Spinal cord (tissue), 4 donors: ENCODE measurements around the gene TBC1D10B. TPM values are rescaled to one million over a fixed set of nuclear protein-coding genes. Genes with fewer than 3 reads are reported as not detected.

ENCODE experiments used
- polyA plus RNA-seq, 2 donors: library from polyadenylated mRNA; unstranded; fragments of 120-200 nt; gene quantifications; one replicate each; pipeline ENCODE4 v1.2.1, GENCODE V29; 2013; ENCODE audit not compliant: insufficient read length in 2 of 2
- small RNA-seq: library from RNA; depleted of rRNA; stranded (forward); fragments of <200 nt; gene quantifications from one replicate; pipeline ENCODE3, GENCODE V24; 2014; ENCODE audit warnings: low replicate concordance
- total RNA-seq, 2 donors: library from RNA; depleted of rRNA in 1 of 2; stranded (reverse); fragments of 120-200 nt in 1 of 2; fragments of >200 nt in 1 of 2; gene quantifications; one replicate each; pipeline versions ENCODE4 v1.2.3 to v1.2.4, GENCODE V29; 2013 to 2014

TBC1D10B gene
- total and polyA plus RNA-seq, 4 donors: 26.0 to 74.1 (median 48.7) TPM

Small RNA genes within 50 kb of the gene (small RNA-seq; reads per million reads assigned to genes)
- 0.18 reads per million for gene RF00406

Other genes starting within 250 kb of the TBC1D10B start
- gene MAPK3, start 247.3 kb downstream of the TBC1D10B start, total RNA-seq: 10 to 100 TPM; 25.0 to 42.2 TPM
- gene MAPK3, start 247.3 kb downstream of the TBC1D10B start, polyA plus RNA-seq: 100 to 1,000 TPM; 136 to 144 TPM
- gene CORO1A, start 186.9 kb downstream of the TBC1D10B start, total RNA-seq: 10 to 100 TPM; 13.8 to 25.8 TPM
- gene CORO1A, start 186.9 kb downstream of the TBC1D10B start, polyA plus RNA-seq: 10 to 100 TPM; 44.8 to 50.6 TPM
- 100 to 1,000 TPM in 1 of 2 donors, 10 to 100 TPM in 1; 10.1 to 102 TPM for gene BOLA2B, start 176.8 kb downstream of the TBC1D10B start, total RNA-seq
- gene BOLA2B, start 176.8 kb downstream of the TBC1D10B start, polyA plus RNA-seq: 10 to 100 TPM; 37.8 to 45.9 TPM
- gene SLX1A, start 176.6 kb downstream of the TBC1D10B start, total RNA-seq: 10 to 100 TPM in 1 of 2 donors, 1 to 10 TPM in 1; 4.5 to 24.0 TPM
- gene SLX1A, start 176.6 kb downstream of the TBC1D10B start, polyA plus RNA-seq: 10 to 100 TPM; 32.5 to 47.2 TPM
- 10 to 100 TPM in 1 of 2 donors, 1 to 10 TPM in 1; 1.5 to 17.4 TPM for gene SULT1A3, start 171.2 kb downstream of the TBC1D10B start, total RNA-seq
- 10 to 100 TPM; 16.9 to 21.3 TPM for gene SULT1A3, start 171.2 kb downstream of the TBC1D10B start, polyA plus RNA-seq
- gene NPIPB13, start 122.0 kb downstream of the TBC1D10B start, total RNA-seq: 1 to 10 TPM; 3.0 to 4.3 TPM
- gene NPIPB13, start 122.0 kb downstream of the TBC1D10B start, polyA plus RNA-seq: 10 to 100 TPM in 1 of 2 donors, 1 to 10 TPM in 1; 5.6 to 32.5 TPM
- gene CD2BP2, start 15.2 kb downstream of the TBC1D10B start, total RNA-seq: 10 to 100 TPM; 26.7 to 49.9 TPM
- gene CD2BP2, start 15.2 kb downstream of the TBC1D10B start, polyA plus RNA-seq: 10 to 100 TPM; 60.6 to 63.9 TPM
- 1 to 10 TPM; 3.0 to 3.4 TPM for gene MYL11, start 4.3 kb upstream of the TBC1D10B start, total RNA-seq
- 10 to 100 TPM in 1 of 2 donors, 1 to 10 TPM in 1; 1.4 to 11.4 TPM for gene MYL11, start 4.3 kb upstream of the TBC1D10B start, polyA plus RNA-seq
- under 1 TPM; 0.10 to 0.44 TPM for gene SEPTIN1, start 12.1 kb upstream of the TBC1D10B start, total RNA-seq
- gene SEPTIN1, start 12.1 kb upstream of the TBC1D10B start, polyA plus RNA-seq: 1 to 10 TPM; 5.0 to 5.9 TPM
- 10 to 100 TPM in 1 of 2 donors, 1 to 10 TPM in 1; 9.5 to 12.1 TPM for gene ZNF48, start 24.9 kb upstream of the TBC1D10B start, total RNA-seq
- gene ZNF48, start 24.9 kb upstream of the TBC1D10B start, polyA plus RNA-seq: 10 to 100 TPM; 18.6 to 19.2 TPM
- 10 to 100 TPM in 1 of 2 donors, 1 to 10 TPM in 1; 8.1 to 13.5 TPM for gene ZNF771, start 37.1 kb upstream of the TBC1D10B start, total RNA-seq
- 10 to 100 TPM; 19.3 to 20.5 TPM for gene ZNF771, start 37.1 kb upstream of the TBC1D10B start, polyA plus RNA-seq
- gene DCTPP1, start 59.5 kb upstream of the TBC1D10B start, total RNA-seq: 10 to 100 TPM; 18.1 to 23.0 TPM
- gene DCTPP1, start 59.5 kb upstream of the TBC1D10B start, polyA plus RNA-seq: 10 to 100 TPM; 47.6 to 49.5 TPM
- gene SEPHS2, start 75.4 kb upstream of the TBC1D10B start, total RNA-seq: 10 to 100 TPM in 1 of 2 donors, 1 to 10 TPM in 1; 6.8 to 14.2 TPM
- 10 to 100 TPM; 33.8 to 37.1 TPM for gene SEPHS2, start 75.4 kb upstream of the TBC1D10B start, polyA plus RNA-seq
- gene ITGAL, start 102.2 kb upstream of the TBC1D10B start, total RNA-seq: 1 to 10 TPM; 1.2 to 4.9 TPM
- 1 to 10 TPM; 2.5 to 4.8 TPM for gene ITGAL, start 102.2 kb upstream of the TBC1D10B start, polyA plus RNA-seq
- gene ZNF768, start 156.1 kb upstream of the TBC1D10B start, total RNA-seq: 10 to 100 TPM; 11.2 to 37.4 TPM
- 10 to 100 TPM; 54.3 to 55.7 TPM for gene ZNF768, start 156.1 kb upstream of the TBC1D10B start, polyA plus RNA-seq
- gene ZNF747, start 164.4 kb upstream of the TBC1D10B start, total RNA-seq: 10 to 100 TPM in 1 of 2 donors, 1 to 10 TPM in 1; 8.8 to 13.1 TPM
- 10 to 100 TPM in 1 of 2 donors, 1 to 10 TPM in 1; 9.2 to 10.6 TPM for gene ZNF747, start 164.4 kb upstream of the TBC1D10B start, polyA plus RNA-seq
- gene ZNF764, start 187.9 kb upstream of the TBC1D10B start, total RNA-seq: 10 to 100 TPM in 1 of 2 donors, 1 to 10 TPM in 1; 5.6 to 10.7 TPM
- gene ZNF764, start 187.9 kb upstream of the TBC1D10B start, polyA plus RNA-seq: 10 to 100 TPM in 1 of 2 donors, 1 to 10 TPM in 1; 9.7 to 15.5 TPM
- 10 to 100 TPM in 1 of 2 donors, 1 to 10 TPM in 1; 4.5 to 21.3 TPM for gene ZNF688, start 201.2 kb upstream of the TBC1D10B start, total RNA-seq
- gene ZNF688, start 201.2 kb upstream of the TBC1D10B start, polyA plus RNA-seq: 10 to 100 TPM; 20.4 to 23.0 TPM
- gene ZNF785, start 215.2 kb upstream of the TBC1D10B start, total RNA-seq: 10 to 100 TPM; 12.5 to 18.2 TPM
- gene ZNF785, start 215.2 kb upstream of the TBC1D10B start, polyA plus RNA-seq: 10 to 100 TPM; 20.8 to 37.7 TPM
- gene ZNF689, start 239.9 kb upstream of the TBC1D10B start, total RNA-seq: 10 to 100 TPM in 1 of 2 donors, 1 to 10 TPM in 1; 6.5 to 10.0 TPM
- 10 to 100 TPM; 15.1 to 15.7 TPM for gene ZNF689, start 239.9 kb upstream of the TBC1D10B start, polyA plus RNA-seq